SK-N-SH (cell line): ENCODE results near the gene PPM1F. TPM values are rescaled to one million over a fixed set of nuclear protein-coding genes. Genes with fewer than 3 reads are reported as not detected.

Experiments used
- CTCF ChIA-PET: fragments of 300-600, 350-600 bp; formaldehyde crosslinking; extraction: SDS; loops from one replicate; lab custom pipeline; 2021; lab: Yijun Ruan, JAX
- POLR2A ChIA-PET: fragments of 350-600 bp; sonication (Branson Sonifier 250); formaldehyde crosslinking; extraction: SDS; loops from one replicate; lab custom pipeline; 2020; ENCODE audit warnings: antibody characterized with exemption, inconsistent platforms; lab: Yijun Ruan, JAX
- DNase-seq: peaks from one replicate; pipeline ENCODE4 v3.0.0; 2012
- H2AFZ ChIP-seq: fragments of 200-600 bp; sonication (generic); 2 replicates; pipeline ENCODE4 v1.8.1; 2016; ENCODE audit warnings: antibody characterized with exemption, mild to moderate bottlenecking, low read depth
- H3F3A ChIP-seq: fragments of 200-600 bp; sonication (generic); replicated peaks from 2 replicates; pipeline ENCODE3; 2016; ENCODE audit warnings: antibody characterized with exemption, mild to moderate bottlenecking; ENCODE audit not compliant: insufficient read depth
- H3K27ac ChIP-seq, 2 experiments: fragments of 200-500 bp in 1 of 2; fragments of 200-600 bp in 1 of 2; sonication (Bioruptor generic) in 1 of 2; sonication (generic), shearing (Covaris generic) in 1 of 2; 2 replicates each; pipeline versions ENCODE4 v1.5.1 to v1.6.1; 2014 to 2016; ENCODE audit warnings: low read depth in 2 of 2, inconsistent platforms in 1 of 2, low read length in 1 of 2, mild to moderate bottlenecking in 1 of 2, mixed read lengths in 1 of 2
- H3K27me3 ChIP-seq: fragments of 200-600 bp; sonication (generic), shearing (Covaris generic); 2 replicates; pipeline ENCODE4 v1.6.1; 2016; ENCODE audit warnings: mixed run types; ENCODE audit not compliant: insufficient read depth
- H3K36me3 ChIP-seq, 2 experiments: fragments of 200-500 bp in 1 of 2; fragments of 200-600 bp in 1 of 2; sonication (Bioruptor generic) in 1 of 2; sonication (generic) in 1 of 2; replicated peaks in 1 of 2; 2 replicates each; pipeline versions ENCODE3 to v1.5.1; 2014 to 2016; ENCODE audit warnings: low read length in 1 of 2, mild to moderate bottlenecking in 1 of 2; ENCODE audit not compliant: insufficient read depth in 2 of 2, control insufficient read depth in 1 of 2
- H3K4me1 ChIP-seq, 2 experiments: fragments of 200-500 bp in 1 of 2; fragments of 200-600 bp in 1 of 2; sonication (Bioruptor generic) in 1 of 2; sonication (generic), shearing (Covaris generic) in 1 of 2; 2 replicates each; pipeline versions ENCODE4 v1.5.1 to v1.6.1; 2014 to 2016; ENCODE audit warnings: low read depth in 1 of 2, low read length in 1 of 2, mixed run types in 1 of 2; ENCODE audit not compliant: insufficient read depth in 2 of 2, control insufficient read depth in 1 of 2
- H3K4me2 ChIP-seq: fragments of 200-600 bp; sonication (generic), shearing (Covaris generic); 2 replicates; pipeline ENCODE4 v1.6.1; 2017; ENCODE audit warnings: mixed run types
- H3K4me3 ChIP-seq, 2 experiments: fragments of 200-500 bp in 1 of 2; fragments of 200-600 bp in 1 of 2; sonication (Bioruptor generic) in 1 of 2; sonication (generic), shearing (Covaris generic) in 1 of 2; 2 replicates each; pipeline versions ENCODE4 v1.5.1 to v1.8.1; 2014 to 2016; ENCODE audit warnings: low read depth in 2 of 2, inconsistent platforms in 1 of 2, low read length in 1 of 2, mild to moderate bottlenecking in 1 of 2, mixed read lengths in 1 of 2, moderate library complexity in 1 of 2
- H3K79me2 ChIP-seq: fragments of 200-600 bp; sonication (generic); 2 replicates; pipeline ENCODE4 v1.8.1; 2017; ENCODE audit warnings: mild to moderate bottlenecking; ENCODE audit not compliant: insufficient read depth
- H3K9ac ChIP-seq: fragments of 200-600 bp; sonication (generic); 2 replicates; pipeline ENCODE4 v1.6.1; 2017; ENCODE audit warnings: mixed run types
- H3K9me2 ChIP-seq: fragments of 200-600 bp; sonication (generic); 2 replicates; pipeline ENCODE4 v1.6.1; 2017; ENCODE audit warnings: mixed run types
- H3K9me3 ChIP-seq: fragments of 200-600 bp; sonication (generic); 2 replicates; pipeline ENCODE4 v1.6.1; 2017; ENCODE audit warnings: mixed run types, mild to moderate bottlenecking, moderate library complexity
- H4K20me1 ChIP-seq: fragments of 200-600 bp; sonication (generic); 2 replicates; pipeline ENCODE4 v1.6.1; 2017; ENCODE audit warnings: mild to moderate bottlenecking, mixed run types; ENCODE audit not compliant: insufficient read depth
- CHD2 ChIP-seq: fragments of 150-350 bp; IDR thresholded peaks from 2 replicates; pipeline ENCODE4 v1.6.1; 2018; ENCODE audit warnings: low read length; ENCODE audit not compliant: partially characterized antibody
- ELF1 ChIP-seq: IDR thresholded peaks from 2 replicates; pipeline ENCODE4 v1.4.0; 2012
- EP300 ChIP-seq, 2 experiments: IDR thresholded peaks; 2 replicates each; pipeline versions ENCODE4 v1.4.0 to v1.6.1; 2012; ENCODE audit warnings: borderline replicate concordance in 1 of 2, low read depth in 1 of 2, low read length in 1 of 2
- FOXJ3 ChIP-seq: sonication (generic); formaldehyde crosslinking; IDR thresholded peaks from 2 replicates; pipeline ENCODE4 v1.5.1; 2020; ENCODE audit warnings: mild to moderate bottlenecking, missing genetic modification reagents
- FOXM1 ChIP-seq: IDR thresholded peaks from 2 replicates; pipeline ENCODE4 v1.4.0; 2012; ENCODE audit warnings: low read depth, mild to moderate bottlenecking
- GABPA ChIP-seq: IDR thresholded peaks from 2 replicates; pipeline ENCODE4 v1.4.0; 2012; ENCODE audit warnings: low read depth, mild to moderate bottlenecking
- IRF3 ChIP-seq: fragments of 150-350 bp; IDR thresholded peaks from 2 replicates; pipeline ENCODE4 v1.6.1; 2016; ENCODE audit warnings: mild to moderate bottlenecking, low read depth, low read length
- MEF2A ChIP-seq: IDR thresholded peaks from 2 replicates; pipeline ENCODE4 v1.4.0; 2012; ENCODE audit warnings: low read depth, borderline replicate concordance
- MXI1 ChIP-seq: IDR thresholded peaks from 2 replicates; pipeline ENCODE4 v1.6.1; 2012; ENCODE audit warnings: mild to moderate bottlenecking, low read depth, low read length, improper control_type of control experiment
- NFIC ChIP-seq: IDR thresholded peaks from 2 replicates; pipeline ENCODE4 v1.4.0; 2012; ENCODE audit warnings: borderline replicate concordance
- NRF1 ChIP-seq: IDR thresholded peaks from 2 replicates; pipeline ENCODE4 v1.6.1; 2012; ENCODE audit warnings: low read depth, mild to moderate bottlenecking, low read length
- PBX3 ChIP-seq: IDR thresholded peaks from 2 replicates; pipeline ENCODE4; 2012
- RAD21 ChIP-seq: IDR thresholded peaks from 2 replicates; pipeline ENCODE4 v1.6.1; 2012; ENCODE audit warnings: mild to moderate bottlenecking, low read length
- REST ChIP-seq: IDR thresholded peaks from 2 replicates; pipeline ENCODE4 v1.6.1; 2012; ENCODE audit warnings: mild to moderate bottlenecking, low read depth, low read length, moderate library complexity
- RFX5 ChIP-seq: IDR thresholded peaks from 2 replicates; pipeline ENCODE4 v1.6.1; 2012; ENCODE audit warnings: mild to moderate bottlenecking, improper control_type of control experiment, low read length
- RXRA ChIP-seq: IDR thresholded peaks from 2 replicates; pipeline ENCODE4 v1.4.0; 2012; ENCODE audit warnings: low read depth, mild to moderate bottlenecking, borderline replicate concordance
- TCF12 ChIP-seq: IDR thresholded peaks from 2 replicates; pipeline ENCODE4 v1.4.0; 2012
- TEAD4 ChIP-seq: IDR thresholded peaks from 2 replicates; pipeline ENCODE4 v1.4.0; 2012; ENCODE audit warnings: mild to moderate bottlenecking, borderline replicate concordance; ENCODE audit not compliant: insufficient read depth
- USF1 ChIP-seq: IDR thresholded peaks from 2 replicates; pipeline ENCODE4 v1.4.0; 2012; ENCODE audit warnings: low read depth, borderline replicate concordance
- YY1 ChIP-seq: IDR thresholded peaks from 2 replicates; pipeline ENCODE4 v1.4.0; 2012; ENCODE audit warnings: low read depth, mild to moderate bottlenecking
- WGBS: methylation state at CpG from one replicate; pipeline ENCODE4 v1.1.6; 2017; ENCODE audit warnings: low lambda C conversion rate; 5-methylcytosine and 5-hydroxymethylcytosine counted together
- polyA plus RNA-seq, 3 experiments: library from polyadenylated mRNA; depleted of rRNA; stranded (reverse); fragments of >200 nt; gene quantifications; 2 replicates each; pipeline ENCODE4 v1.2.3, GENCODE V29; 2012
- TF ChIP-seq, protein P1 (sequence below): fragments of 150-350 bp; IDR thresholded peaks from 2 replicates; pipeline ENCODE4 v1.6.1; 2017; ENCODE audit warnings: antibody characterized with exemption, low read length, low read depth, borderline replicate concordance
- TF ChIP-seq, protein P2 (sequence below): IDR thresholded peaks from 2 replicates; pipeline ENCODE4 v1.4.0; 2012; ENCODE audit warnings: low read depth, borderline replicate concordance

PPM1F gene
- polyA plus RNA-seq, 1 of the 3 experiments (the other 2 are of a cell fraction): 29.6 TPM

GRCh38 chr22:21933413-21933812 is 19.2 kb downstream of the PPM1F start (continued):
- no peak for TF ChIP-seq NFIC
- TF ChIP-seq GABPA: no peak
- TF ChIP-seq TCF12: no peak
- no peak for TF ChIP-seq REST
- TF ChIP-seq TEAD4: no peak
- TF ChIP-seq PBX3: no peak
- TF ChIP-seq IRF3: no peak
- TF ChIP-seq MEF2A: no peak
- no peak for TF ChIP-seq ELF1

DNA sequence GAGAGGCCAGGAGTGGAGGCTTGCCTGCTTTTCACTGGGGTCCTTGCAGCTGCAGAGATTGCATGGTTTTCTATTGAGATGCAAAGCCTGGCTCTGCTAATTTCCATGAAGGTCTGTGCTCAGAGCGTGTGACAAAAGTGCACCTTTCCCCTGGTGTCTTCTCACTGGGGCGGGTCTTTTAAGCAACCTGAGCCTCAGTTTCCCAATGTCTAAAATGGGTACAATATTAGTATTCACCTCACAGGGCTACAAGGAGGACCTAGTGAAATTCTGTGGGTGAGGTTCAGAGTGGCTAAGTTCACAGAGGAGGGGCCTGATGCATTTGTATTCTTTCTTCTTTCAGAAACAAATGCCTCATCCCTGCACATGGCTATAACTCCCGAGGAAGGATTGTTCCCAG is 20.3 kb downstream of the PPM1F start:
- CTCF ChIA-PET: interaction anchor here (1.5 to 2.5 kb wide), 3 partner anchors 11 to 24 kb away, joined by 3 to 10 read pairs (median 5); partner anchors contain the start of gene PPM1F
- DNase-seq: no peak
- TF ChIP-seq, protein P1, sequence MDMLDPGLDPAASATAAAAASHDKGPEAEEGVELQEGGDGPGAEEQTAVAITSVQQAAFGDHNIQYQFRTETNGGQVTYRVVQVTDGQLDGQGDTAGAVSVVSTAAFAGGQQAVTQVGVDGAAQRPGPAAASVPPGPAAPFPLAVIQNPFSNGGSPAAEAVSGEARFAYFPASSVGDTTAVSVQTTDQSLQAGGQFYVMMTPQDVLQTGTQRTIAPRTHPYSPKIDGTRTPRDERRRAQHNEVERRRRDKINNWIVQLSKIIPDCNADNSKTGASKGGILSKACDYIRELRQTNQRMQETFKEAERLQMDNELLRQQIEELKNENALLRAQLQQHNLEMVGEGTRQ: no peak
- no peak for TF ChIP-seq NRF1
- no peak for TF ChIP-seq IRF3
- no peak for TF ChIP-seq RAD21
- TF ChIP-seq, protein P2, sequence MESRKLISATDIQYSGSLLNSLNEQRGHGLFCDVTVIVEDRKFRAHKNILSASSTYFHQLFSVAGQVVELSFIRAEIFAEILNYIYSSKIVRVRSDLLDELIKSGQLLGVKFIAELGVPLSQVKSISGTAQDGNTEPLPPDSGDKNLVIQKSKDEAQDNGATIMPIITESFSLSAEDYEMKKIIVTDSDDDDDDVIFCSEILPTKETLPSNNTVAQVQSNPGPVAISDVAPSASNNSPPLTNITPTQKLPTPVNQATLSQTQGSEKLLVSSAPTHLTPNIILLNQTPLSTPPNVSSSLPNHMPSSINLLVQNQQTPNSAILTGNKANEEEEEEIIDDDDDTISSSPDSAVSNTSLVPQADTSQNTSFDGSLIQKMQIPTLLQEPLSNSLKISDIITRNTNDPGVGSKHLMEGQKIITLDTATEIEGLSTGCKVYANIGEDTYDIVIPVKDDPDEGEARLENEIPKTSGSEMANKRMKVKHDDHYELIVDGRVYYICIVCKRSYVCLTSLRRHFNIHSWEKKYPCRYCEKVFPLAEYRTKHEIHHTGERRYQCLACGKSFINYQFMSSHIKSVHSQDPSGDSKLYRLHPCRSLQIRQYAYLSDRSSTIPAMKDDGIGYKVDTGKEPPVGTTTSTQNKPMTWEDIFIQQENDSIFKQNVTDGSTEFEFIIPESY: no peak
- TF ChIP-seq YY1: no peak
- no peak for TF ChIP-seq USF1
- no peak for TF ChIP-seq CHD2
- no peak for TF ChIP-seq RFX5
- TF ChIP-seq TCF12: no peak
- TF ChIP-seq EP300 (IDR thresholded peaks at IDR 0.05; ENCODE audit: borderline replicate concordance in 1 of 2, low read depth in 1 of 2, low read length in 1 of 2): no peak
- TF ChIP-seq MXI1: no peak
- TF ChIP-seq FOXJ3: no peak
- no peak for TF ChIP-seq FOXM1
- TF ChIP-seq NFIC: no peak
- no peak for TF ChIP-seq RXRA

More for the DNA sequence above, 20.3 kb downstream of the PPM1F start:
- Histone ChIP-seq H4K20me1 (no peaks in the 10 kb centered on the region), H3K9me2 (no peaks in the 10 kb centered on the region), H3K4me1 (peaks cover 5 to 6% of the 10 kb centered on the region in 2 experiments; a peak in 1 of 4 replicates), H2AFZ (no peak overlapping the region), H3F3A (no peaks in the 10 kb centered on the region), H3K27ac (no peak overlapping the region), H3K4me3 (no peak overlapping the region), H3K36me3 (peaks cover 43 to 60% of the 10 kb centered on the region in 2 experiments), H3K79me2 (peaks cover 25% of the 10 kb centered on the region; the same call in 1 of the 2 replicates), H3K9me3 (no peaks in the 10 kb centered on the region), H3K4me2 (no peak overlapping the region), H3K27me3 (no peaks in the 10 kb centered on the region), H3K9ac (no peak overlapping the region)
- POLR2A ChIA-PET: no interaction called here
- 90% methylated on average over 3 of the region's 3 CpGs for WGBS
